DMS114 treated with DMSO at 0.1 percent for 48 hours (cell line): ENCODE measurements around the gene KLKB1.
"Not testable (repeated sequence)": the region's sequence is repeated elsewhere in the genome, so short reads cannot be mapped to it uniquely, and the experiment has no call there.

Experiments used
- DNase-seq: peaks from one replicate; lab custom pipeline; 2025; ENCODE audit not compliant: unreplicated experiment; lab: John Stamatoyannopoulos, UW

The KLKB1 gene

GRCh38 chr4:186226521-186227189 is 652 bp upstream of the KLKB1 start:
- no peak for DNase-seq

- DNase-seq, result no peak
Observed at GRCh38 chr4:186227744-186228513, 622 bp downstream of the KLKB1 start.

- DNase-seq, result no peak
Observed at GRCh38 chr4:186228514-186228894, 1.2 kb downstream of the KLKB1 start.

DNA sequence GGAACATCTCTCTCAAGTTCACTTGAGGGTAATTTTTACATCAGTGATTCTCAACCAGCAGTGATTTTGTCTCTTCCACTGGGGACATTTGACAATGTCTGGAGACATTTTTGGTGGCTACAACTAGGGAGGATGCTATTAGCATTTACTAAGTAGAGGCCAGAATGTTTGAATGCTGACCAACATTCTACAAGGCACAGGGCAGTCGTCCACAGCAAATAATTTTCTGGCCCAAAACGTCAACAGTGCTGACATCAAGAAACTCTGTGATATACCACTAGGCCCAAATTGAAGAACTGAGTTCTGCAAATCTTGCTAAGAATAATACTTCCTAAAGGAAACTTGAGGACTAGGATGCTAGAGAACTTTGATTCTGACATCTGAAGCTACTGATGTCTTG is 7.1 kb downstream of the KLKB1 start:
- DNase-seq, result no peak

DNA sequence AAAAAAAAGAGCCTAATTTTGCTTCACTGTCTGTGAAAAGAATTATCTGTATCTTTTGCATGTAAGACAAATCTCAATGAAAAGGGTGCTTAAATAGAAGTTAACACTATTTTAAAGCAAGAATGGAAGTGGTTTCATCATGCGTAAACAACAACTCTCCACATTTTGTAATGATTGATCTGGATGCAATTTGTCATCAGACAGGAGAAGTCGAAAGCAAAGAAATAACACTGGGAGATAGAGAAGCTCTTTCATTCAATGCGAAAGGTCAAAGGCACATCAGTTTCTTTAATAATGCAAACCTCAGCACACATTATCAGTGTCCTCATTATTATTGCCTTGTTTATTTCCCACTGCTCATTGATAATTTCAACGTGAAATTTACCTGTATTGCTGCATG is 8.8 kb downstream of the KLKB1 start:
- DNase-seq, result no peak

DNA sequence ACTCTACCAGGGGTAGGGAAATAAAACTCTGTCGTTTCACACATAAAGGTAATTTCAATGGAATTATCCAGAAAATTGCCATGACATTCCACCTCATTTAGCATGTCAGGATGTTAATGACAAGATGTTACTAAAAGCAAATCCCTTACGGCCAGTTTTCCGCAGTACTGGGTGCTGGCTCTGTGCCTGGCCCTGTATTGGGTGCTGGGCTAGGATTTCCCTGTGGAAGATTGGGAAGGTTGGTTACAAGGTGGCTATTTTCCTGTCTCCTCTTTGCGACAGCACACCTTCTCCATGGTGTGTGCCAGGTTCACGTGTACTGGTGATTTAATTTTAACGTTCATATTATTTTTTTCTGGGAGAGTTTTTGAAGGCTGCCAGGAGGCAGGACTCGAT is 13.1 kb downstream of the KLKB1 start:
- no peak for DNase-seq

- peak; percentile 22 for DNase-seq
Observed at GRCh38 chr4:186240848-186241491, 13.7 kb downstream of the KLKB1 start.

GRCh38 chr4:186241616-186242015 is 14.3 kb downstream of the KLKB1 start:
- DNase-seq, result no peak

DNA sequence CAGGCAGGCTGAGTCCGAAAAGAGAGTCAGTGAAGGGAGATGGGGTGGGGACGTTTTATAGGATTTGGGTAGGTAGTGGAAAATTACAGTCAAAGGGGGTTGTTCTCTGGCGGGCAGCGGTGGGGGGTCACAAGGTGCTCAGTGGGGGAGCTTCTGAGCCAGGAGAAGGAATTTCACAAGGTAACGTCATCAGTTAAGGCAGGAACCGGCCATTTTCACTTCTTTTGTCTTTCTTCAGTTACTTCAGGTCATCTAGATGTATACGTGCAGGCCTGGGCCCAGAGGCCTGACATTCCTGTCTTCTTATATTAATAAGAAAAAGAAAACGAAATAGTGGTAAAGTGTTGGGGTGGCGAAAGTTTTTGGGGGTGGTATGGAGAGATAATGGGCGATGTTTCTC is 14.7 kb downstream of the KLKB1 start:
- not testable (repeated sequence) for DNase-seq

DNA sequence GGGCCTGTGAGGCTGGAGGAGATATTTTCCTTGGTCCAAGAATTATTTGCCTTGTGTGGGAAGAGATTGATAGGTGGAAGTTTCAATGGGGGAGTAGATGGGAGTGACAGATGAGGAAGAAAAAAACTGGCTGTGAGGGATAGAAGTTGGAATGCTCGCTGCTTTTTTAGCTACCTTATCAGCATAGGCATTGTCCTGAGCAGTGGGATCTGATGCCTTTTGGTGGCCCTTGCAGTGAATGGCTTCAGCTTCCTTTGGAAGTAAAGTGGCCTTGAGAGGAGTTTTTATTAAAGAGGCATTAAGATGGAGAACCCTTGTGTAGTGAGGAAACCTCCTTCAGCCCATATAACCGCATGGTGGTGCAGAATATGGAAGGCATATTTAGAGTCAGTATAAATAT is 16.0 kb downstream of the KLKB1 start:
- DNase-seq, result no peak

- no peak for DNase-seq
Observed at GRCh38 chr4:186244835-186245234, 17.5 kb downstream of the KLKB1 start.

DNA sequence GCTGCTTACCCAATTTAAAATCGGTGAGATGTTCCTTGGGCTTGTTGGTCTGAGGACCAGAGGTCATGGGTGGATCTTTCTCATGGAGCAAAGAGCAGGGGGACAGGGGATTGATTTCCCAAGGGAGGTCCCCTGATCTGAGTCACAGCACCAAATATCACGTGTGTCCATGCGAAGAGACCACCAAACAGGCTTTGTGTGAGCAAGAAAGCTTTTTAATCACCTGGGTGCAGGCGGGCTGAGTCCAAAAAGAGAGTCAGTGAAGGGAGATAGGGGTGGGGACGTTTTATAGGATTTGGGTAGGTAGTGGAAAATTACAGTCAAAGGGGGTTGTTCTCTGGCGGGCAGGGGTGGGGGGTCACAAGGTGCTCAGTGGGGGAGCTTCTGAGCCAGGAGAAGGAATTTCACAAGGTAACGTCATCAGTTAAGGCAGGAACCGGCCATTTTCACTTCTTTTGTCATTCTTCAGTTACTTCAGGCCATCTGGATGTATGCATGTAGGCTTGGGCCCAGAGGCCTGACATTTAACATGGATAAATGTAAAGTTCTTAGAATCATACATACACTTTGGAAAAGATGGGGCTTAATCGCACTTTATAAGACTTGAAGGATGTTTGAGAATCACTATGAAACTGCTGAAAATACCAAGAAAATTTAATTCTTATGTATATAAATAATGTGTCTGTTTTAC is 19.9 kb downstream of the KLKB1 start:
- not testable (repeated sequence) for DNase-seq

DNA sequence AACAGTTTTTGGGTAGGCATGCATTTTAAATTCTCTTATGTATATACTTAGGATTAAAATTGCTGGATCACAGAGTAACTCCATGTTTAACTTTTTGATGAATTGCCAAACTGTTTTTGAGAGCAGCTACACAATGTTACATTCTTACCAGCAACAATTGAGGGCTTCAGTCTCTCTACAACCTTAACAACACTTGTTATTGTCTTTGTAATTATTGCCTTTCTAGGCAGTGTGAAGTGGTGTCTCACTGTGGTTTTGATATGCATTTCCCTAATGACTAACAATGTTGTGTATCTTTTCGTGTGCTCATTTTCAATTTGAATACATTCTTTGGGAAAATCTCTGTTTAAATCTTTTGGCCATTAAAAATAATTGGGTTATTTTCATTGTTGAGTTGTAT is 21.3 kb downstream of the KLKB1 start:
- no peak for DNase-seq

- no peak for DNase-seq
Observed at GRCh38 chr4:186249785-186250754, 22.8 kb downstream of the KLKB1 start.

DNA sequence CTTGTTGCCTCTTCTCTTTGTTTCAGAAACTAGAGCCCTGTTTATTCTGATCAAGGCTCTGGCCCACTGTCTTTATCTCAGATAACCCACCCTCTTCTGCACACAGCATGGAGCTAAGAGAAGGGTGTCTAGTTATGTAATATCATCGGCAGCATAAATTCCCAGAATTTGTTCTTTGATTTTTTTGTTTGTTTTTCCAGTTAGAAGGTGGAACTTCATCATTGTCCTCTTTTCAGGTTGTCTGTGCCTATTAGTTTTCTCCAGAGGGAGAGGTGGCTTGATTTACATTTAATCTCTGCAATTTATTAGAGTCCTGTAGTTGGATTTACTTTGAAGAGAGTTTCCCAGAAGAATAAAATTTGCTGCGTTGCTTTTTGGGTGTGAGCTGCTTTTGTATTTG is 23.5 kb downstream of the KLKB1 start:
- no peak for DNase-seq

GRCh38 chr4:186255122-186255521 is 27.8 kb downstream of the KLKB1 start:
- no peak for DNase-seq

DNA sequence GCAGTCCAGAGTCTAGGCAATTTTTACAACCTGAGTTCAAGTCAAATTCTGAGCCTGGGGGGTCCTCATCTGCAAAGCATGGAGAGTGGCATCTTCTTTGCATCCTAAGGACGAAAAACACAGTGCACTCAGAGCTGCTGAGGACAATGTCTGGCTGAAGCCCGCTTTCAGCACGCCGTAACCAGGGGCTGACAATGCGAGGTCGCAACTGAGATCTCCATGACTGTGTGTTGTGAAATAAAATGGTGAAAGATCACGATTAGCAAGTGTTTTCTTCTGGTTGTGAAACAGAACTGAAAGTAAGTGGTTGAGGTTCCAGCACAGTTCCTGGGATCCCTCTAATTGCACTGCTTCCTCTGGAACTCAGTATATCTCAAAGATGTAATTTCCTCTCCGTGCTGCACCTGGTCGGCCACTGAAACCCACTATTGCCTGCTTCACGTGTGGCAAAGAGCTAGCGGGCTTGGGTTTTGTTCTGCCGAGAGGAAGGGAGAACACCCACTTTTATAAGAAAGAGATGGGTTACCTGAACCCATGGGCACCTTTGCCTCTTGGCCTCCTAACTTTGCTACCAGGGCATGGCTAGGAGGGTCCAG is 31.0 kb downstream of the KLKB1 start:
- no peak for DNase-seq

GRCh38 chr4:186260117-186260503 is 32.8 kb downstream of the KLKB1 start:
- no peak for DNase-seq

- no peak for DNase-seq
Observed at GRCh38 chr4:186260504-186261448, 33.5 kb downstream of the KLKB1 start.
